Measurements from ENCODE around the gene PTPRN2. TPM values are rescaled to one million over a fixed set of nuclear protein-coding genes. Genes with fewer than 3 reads are reported as not detected.

The PTPRN2 gene
- total and polyA plus RNA-seq, 7 donors: 0.47 to 0.82 (median 0.51) TPM

- DNase-seq (no peak), ATAC-seq (no peak)
- no peak for TF ChIP-seq CTCF (IDR thresholded peaks at IDR 0.05)
- no peak overlapping the region for H3K4me3 ChIP-seq
- intact Hi-C loops (cut with DNase I): no loop called here
- H3K27ac ChIP-seq: no peak overlapping the region
- peaks cover 0 to 2% (median 0%) of the 10 kb centered on the region in 3 donors for H3K27me3 ChIP-seq (ENCODE audit: insufficient read depth in 3 of 3, low read length in 2 of 3)
- H3K36me3 ChIP-seq (ENCODE audit: insufficient read depth in 1 of 2, low read depth in 1 of 2): no peaks in the 10 kb centered on the region
- no peaks in the 10 kb centered on the region for H3K9me3 ChIP-seq
- WGBS, 3 donors: 33 to 62% (median 45%) methylated on average over 28 of the region's 28 CpGs
- no peaks in the 10 kb centered on the region for H3K4me1 ChIP-seq
These were observed 520.2 kb downstream of the PTPRN2 start for GRCh38 chr7:158067219-158067930.

DNA sequence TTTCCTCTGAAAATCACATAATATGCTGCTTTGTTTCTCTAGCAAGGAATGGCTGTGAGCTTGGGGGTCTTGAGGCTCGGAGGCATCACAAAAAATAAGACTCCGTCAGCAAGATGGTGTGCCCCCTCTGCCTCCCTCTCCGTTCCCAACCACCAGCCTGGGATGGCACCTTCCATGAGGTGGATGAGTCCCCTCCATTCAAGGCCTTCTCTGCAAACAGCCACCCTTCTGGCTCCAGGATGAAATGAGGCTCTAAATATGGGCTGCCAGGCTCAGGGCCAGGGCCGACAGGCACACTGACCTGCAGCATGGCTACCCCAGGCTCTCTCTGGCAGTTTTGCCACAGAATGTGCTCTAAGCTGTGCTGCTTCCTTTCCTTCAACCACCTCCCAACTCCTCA, 521.5 kb downstream of the PTPRN2 start:
- WGBS, 3 donors: 77 to 80% (median 80%) methylated on average over 4 of the region's 4 CpGs
- DNase-seq: no peak
- no peaks in the 10 kb centered on the region for H3K4me1 ChIP-seq
- H3K27ac ChIP-seq: no peak overlapping the region
- no peak for TF ChIP-seq CTCF (IDR thresholded peaks at IDR 0.05)
- ATAC-seq: no peak
- no peaks in the 10 kb centered on the region for H3K36me3 ChIP-seq (ENCODE audit: insufficient read depth in 1 of 2, low read depth in 1 of 2)
- no peak overlapping the region for H3K4me3 ChIP-seq
- intact Hi-C loops (cut with DNase I): no loop called here
- no peaks in the 10 kb centered on the region for H3K9me3 ChIP-seq
- H3K27me3 ChIP-seq (ENCODE audit: insufficient read depth in 3 of 3, low read length in 2 of 3): peaks cover 0 to 4% (median 0%) of the 10 kb centered on the region in 3 donors

DNA sequence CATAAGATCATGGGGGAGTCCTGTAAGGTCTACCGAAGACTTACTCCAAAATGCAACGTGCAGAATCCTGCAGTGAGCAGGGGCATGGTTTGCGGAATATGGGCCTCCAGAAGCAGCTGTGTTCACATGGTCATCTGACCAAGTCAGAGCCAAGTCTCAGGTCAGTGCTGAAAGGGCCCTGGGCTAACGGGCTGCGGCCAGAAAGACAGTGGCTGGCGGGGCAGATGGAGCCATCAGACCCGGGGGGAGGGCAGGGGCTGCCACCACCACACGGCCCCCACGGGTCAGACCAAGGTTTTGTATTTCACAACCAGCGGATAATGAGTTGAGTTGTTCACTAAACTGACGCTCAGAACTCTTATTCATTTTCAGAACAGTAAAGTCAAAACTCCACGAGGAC, 522.3 kb downstream of the PTPRN2 start:
- no peak for TF ChIP-seq CTCF (IDR thresholded peaks at IDR 0.05)
- DNase-seq (no peak), ATAC-seq (no peak)
- no peak overlapping the region for H3K4me3 ChIP-seq
- 39 to 58% (median 41%) methylated on average over 12 of the region's 12 CpGs for WGBS, 3 donors
- no peaks in the 10 kb centered on the region for H3K9me3 ChIP-seq
- H3K4me1 ChIP-seq: no peaks in the 10 kb centered on the region
- H3K27me3 ChIP-seq (ENCODE audit: insufficient read depth in 3 of 3, low read length in 2 of 3): peaks cover 0 to 6% (median 0%) of the 10 kb centered on the region in 3 donors
- H3K27ac ChIP-seq: no peak overlapping the region
- no peaks in the 10 kb centered on the region for H3K36me3 ChIP-seq (ENCODE audit: insufficient read depth in 1 of 2, low read depth in 1 of 2)
- intact Hi-C loops (cut with DNase I): no loop called here

- Histone ChIP-seq H3K27me3 (ENCODE audit: insufficient read depth in 3 of 3, low read length in 2 of 3) (peaks cover 0 to 6% (median 0%) of the 10 kb centered on the region in 3 donors), H3K36me3 (ENCODE audit: insufficient read depth in 1 of 2, low read depth in 1 of 2) (no peaks in the 10 kb centered on the region), H3K27ac (no peak overlapping the region), H3K4me1 (no peaks in the 10 kb centered on the region), H3K9me3 (no peaks in the 10 kb centered on the region), H3K4me3 (no peak overlapping the region)
- TF ChIP-seq CTCF (IDR thresholded peaks at IDR 0.05): no peak
- intact Hi-C loops (cut with DNase I): no loop called here
- no peak for DNase-seq
- 33 to 60% (median 46%) methylated on average over 4 of the region's 4 CpGs for WGBS, 3 donors
- no peak for ATAC-seq
These were observed 523.0 kb downstream of the PTPRN2 start for GRCh38 chr7:158064631-158065030.

Data from psoas muscle (tissue), 8 donors.